GM19372 (cell line): ENCODE results near the gene NEK6.
A peak's percentile ranks its signal among the peaks of the same experiment; 100 is the strongest.
"Not testable (repeated sequence)": the region's sequence is repeated elsewhere in the genome, so short reads cannot be mapped to it uniquely, and the experiment has no call there.

Source experiments
- ATAC-seq: cut with Tn5 transposase; IDR thresholded peaks from one replicate; pipeline ENCODE4 v1.9.1; 2021; ENCODE audit warnings: mild to moderate bottlenecking, low read depth, moderate library complexity; ENCODE audit not compliant: unreplicated experiment

Gene NEK6

DNA sequence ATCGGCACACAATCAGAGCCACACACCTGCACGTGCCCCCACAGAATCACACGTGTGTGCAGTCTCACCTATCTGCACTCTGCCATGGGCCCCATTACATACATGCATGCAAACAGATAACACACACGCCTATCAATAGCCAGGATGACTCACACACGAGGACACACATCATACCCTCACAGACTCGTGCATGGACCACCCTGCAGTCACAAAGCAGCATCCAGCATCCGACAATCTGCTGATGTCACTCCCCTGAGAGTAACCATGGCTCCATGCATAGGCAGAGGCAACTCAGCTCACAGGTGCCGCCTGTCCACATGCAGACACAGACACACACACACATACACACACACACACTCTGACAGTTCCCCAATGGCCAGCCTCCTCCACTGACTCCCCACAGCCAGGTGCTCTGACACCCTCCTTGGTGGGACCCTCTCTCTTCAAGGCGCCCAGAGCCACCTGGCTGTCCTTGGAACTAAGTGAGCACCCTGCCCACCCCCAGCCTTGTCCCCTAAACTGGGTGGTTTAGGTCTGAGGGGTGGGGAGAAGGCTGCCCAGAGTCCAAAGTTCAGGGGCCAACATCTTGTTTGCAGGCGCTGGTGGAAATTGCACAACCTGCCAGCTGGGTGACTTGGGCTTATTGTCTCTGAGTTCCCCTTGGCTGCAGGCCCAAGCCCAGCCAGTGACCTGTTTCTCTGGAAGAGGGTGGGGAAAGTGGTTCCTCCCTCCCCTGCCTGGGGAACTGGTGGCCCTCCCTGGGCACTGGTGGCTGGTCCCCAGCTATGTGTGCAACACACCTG, 34.6 kb upstream of the NEK6 start:
- ATAC-seq: no peak

DNA sequence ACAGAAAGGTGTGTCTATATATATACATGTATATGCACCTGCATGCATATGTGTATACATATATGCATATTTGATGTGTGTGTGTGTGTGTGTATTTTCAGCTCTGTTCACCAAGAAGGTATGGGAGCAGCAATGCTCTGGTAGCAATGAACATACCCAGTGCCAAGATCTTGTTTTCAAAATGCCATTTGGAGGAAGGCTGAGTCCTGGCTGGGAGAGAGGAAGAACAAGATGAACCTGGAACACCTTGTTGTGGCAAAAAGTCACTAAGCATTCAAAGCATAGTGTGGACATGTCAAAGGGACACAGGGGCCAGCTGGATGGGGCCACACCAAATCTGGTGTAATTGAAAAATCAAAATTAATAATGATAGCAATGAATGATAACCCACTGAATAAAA, 31.8 kb upstream of the NEK6 start:
- ATAC-seq: no peak

DNA sequence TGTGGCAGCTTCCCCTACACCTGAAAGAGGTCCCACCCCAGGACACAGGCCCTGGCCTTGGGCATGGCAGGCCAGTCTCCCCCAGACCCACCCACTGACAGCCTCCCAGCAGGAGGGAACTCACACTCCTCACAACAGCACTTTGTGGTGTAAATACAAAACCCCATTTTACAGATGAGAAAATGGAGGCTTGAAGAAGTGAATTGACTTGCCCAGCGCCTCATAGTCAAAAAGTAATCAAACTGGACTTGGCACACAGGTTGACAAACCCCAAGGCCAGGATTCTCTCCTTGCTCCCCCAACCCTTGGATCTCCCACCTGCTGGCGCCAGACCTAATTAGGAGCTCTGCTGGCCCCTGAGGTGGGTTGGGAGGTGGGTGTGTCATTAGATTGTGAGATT, 29.2 kb upstream of the NEK6 start:
- ATAC-seq: no peak

DNA sequence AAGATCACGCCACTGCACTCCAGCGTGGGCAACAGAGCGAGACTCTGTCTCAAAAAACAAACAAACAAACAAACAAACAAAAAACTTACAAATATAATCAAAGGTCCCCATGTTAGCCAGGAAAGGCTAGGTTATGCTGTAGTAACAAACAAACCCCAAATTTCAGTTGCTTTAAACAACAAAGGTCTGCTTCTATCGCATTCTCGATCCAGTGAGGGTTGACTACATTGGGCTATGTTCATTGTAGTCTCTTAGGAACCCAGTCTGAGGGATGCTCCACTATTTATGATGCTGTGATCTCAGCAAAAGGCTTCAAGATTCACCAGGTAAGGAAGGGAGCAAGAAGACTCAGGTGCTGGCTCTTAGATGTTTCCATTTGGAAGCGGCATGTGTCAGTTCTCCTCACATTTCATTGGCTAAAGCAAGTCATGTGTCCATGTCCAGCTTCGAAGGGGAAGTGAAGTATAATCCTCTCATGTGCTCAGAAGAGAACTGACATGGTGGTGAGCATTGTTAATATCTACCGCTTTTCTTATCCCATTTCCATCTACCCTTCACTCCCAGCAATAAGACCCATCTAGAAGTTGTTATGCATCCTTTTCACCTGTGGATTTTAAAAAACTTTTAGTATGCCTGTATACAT, 26.5 kb upstream of the NEK6 start:
- no peak for ATAC-seq

DNA sequence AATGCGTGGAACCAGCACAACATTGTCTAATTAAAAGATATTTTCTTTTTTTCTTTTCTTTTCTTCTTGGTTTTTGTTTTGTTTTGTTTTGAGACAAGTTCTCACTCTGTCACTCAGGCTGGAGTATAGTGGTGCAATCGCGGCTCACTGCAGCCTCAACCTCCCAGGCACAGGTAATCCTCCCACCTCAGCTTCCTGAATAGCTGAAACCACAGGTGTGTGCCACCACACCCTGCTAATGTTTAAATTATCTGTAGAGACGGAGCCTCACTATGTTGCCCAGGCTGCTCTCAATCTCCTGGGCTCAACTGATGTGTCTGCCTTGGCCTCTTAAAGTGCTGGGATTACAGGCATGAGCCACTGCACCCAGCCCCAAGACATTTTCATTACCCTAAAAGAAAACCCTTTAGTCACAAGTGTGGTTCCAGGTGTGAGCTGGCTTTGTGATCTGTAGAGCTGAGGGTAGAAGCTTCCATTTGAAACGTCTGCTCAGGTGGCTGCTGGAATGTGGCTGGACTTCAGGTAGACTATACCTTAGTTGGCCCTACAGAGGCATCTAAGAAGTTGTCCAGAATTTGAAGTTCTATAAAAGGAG, 19.1 kb upstream of the NEK6 start:
- ATAC-seq: no peak

DNA sequence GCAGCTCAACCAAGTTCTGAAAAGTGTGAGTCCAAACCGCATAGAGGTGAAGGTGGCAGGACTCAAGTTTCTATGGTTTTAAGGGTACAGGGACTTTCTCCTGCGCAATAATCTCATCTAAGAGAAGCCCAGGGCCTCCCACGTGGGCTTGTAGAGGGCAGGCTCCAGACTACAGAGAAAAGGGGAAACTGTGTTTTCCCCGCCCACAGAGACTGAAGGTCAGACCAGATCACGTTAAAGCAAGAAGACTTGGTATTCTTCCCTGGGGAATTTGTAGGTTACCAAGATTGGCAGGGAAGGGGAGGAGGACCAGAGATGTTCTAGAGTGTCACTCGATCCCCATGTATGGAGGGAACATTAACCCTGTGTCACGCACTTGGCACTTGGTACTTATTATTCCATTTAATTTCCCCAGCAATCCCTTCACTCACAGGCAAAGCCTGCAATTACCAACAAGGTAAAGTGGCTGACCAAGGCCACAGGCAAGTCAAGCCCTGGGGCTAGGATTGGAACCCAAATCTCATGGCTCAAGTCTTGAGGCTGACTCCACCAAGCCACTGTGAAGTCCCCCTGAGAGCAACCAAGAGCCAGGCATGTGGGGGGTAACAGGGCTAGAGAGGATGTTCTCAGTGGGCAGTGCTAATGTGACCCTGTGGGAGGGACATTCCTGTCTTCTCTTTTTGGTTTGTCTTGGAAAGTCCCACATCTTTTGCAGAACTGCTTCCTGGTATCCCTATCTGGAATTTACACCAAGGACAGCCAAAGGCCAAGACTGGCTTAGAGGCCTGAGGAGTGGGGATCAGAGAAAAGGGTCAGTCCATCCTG, 18.3 kb upstream of the NEK6 start:
- ATAC-seq: peak; percentile 83

DNA sequence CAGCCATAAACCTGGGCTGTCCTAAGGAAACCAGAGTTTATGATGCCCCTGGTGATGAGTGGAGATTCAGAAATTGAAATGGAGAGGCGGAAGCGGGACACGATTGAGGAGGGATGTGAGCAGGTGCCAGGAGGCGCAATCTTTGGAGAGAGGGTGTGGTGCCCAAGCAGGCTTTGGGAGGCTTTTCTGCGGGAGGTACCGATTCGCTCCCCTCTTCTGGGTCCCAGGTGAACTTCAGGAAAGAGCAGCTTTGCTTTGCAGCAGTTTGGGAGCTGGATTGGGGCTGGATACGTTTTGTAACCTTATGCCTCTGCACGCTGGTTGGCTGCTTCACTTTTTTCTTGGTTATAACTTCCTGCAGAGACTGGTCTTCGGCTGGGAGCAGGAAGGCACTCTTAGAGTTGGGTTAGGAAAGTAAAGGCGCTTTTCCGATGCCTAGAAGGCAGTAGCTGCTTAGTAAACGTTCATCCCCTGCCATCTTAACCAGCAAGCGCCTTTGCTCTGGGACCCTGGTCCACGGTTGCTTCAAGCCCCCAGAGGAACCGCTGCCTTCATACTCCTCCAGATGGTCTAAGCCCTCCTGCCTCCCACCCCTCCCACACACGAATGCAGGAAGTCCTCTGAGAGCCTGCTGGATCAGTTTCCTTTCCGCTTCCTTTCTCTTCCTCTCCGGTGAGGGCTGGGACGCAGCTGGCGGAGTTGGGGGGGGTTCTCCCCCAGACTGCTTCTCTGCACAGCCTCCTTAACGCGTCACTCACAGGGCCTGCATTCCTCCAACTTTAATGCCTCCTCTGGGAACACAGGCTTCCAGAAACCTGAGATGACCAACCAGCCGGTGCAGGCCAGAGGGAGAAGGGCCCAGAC, 15.2 kb upstream of the NEK6 start:
- no peak for ATAC-seq

DNA sequence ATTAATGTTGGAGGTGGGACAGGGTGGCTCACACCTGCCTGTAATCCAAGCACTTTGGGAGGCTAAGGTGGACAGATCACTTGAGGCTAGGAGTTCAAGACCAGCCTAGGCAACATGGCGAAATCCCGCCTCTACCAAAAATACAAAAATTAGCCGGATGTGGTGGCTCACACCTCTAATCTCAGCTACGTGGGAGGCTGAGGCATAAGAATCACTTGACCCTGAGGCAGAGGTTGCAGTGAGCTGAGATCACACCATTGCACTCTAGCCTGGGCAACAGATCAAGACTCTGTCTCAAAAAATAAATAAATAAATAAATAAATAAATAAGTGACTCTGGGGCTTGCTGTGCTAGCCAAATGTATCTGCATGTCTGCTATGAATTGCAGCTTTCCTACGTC, 10.4 kb upstream of the NEK6 start:
- not testable (repeated sequence) for ATAC-seq

DNA sequence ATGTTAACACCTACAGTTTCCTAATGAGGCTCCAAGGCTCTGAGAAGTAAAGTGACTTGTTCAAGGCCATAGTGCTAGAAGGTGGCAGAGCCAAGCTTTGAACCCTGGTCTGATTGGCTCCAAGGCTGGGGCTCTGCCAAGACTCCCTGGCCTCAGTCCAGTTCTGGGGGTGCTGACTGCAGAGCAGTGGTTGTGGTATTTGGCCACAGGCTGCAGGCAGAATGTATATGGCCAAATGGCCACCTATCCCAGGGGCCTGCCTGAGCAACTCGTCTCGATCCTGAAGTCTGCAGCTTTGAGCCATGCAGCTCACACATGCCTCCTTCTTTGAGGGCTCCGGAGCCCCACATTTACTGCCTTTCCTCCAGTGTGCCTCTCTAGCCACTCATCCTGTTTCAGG, 9.7 kb upstream of the NEK6 start:
- no peak for ATAC-seq

DNA sequence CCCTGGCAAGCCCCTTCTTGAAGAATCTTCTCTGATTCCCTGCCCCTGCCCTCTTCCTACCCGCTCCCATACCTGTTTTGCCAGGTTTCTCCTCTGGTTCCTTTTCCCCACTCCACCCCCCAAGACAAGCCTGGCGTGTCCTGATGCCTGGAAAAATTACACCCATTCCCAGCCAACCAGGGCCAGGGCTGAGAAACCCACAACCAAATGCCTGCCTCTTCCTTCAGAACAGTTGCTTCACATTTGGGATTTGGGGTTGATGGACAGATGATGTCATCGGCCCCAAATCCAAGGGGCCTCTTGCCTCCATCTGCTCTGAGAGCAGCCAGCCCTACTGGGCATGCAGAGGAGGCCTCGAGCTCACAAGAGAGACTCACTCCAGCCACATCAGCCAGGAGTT, 8.8 kb upstream of the NEK6 start:
- no peak for ATAC-seq

DNA sequence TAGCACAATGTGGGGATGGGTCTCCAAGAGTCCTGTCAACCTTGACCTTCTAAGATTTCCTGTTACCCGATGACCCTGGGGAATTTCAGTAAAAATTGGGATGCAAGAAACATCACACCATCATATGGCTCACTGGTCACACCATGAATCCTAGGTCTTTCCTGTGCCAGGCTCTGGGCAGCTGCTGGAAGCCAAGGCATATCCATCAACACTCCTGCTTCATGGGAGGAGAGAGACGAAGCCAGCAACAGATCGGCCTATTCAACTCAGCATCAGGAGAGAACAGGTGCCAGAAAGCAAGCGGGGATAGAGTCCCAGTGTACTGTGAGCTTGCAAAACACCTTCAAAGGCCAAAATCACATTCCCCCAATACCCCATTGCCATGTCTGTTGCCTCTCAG, 6.5 kb upstream of the NEK6 start:
- no peak for ATAC-seq

DNA sequence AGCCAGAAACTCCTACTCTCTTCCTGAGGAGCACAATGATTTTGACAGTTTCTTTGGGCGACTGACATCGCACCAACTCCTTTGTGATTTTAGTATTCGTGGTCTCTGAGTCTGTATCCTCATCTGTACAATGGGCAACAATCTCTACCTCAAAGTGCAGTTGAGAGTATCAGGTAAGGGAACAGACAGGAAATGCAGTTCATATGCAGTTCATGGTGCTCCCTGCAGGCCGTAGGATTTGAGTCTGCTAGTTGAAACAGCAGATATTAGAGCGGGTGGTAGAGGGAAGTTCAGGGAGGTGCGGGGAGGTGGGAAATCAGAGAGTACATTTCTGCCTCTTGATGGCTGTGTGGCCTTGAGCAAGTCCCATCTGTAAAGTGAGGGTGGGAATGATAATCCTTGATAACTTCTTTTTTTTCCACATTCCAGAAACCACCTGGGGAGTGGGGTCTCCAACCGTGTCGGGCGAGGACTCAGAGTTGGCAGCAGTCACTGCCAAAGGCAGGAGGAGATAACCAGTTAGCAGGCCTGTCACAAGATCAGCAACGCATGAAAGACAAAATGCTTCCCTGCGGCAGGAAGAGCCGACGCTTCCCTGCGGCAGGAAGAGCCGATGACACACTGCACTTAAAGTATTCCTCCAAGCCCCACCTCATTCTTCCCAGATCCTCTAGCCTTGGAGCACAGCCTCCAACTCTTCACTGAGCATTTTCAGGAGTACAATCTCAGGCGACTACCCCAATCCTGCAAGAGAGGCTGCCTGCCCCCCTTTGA, 6.0 kb upstream of the NEK6 start:
- ATAC-seq: no peak

DNA sequence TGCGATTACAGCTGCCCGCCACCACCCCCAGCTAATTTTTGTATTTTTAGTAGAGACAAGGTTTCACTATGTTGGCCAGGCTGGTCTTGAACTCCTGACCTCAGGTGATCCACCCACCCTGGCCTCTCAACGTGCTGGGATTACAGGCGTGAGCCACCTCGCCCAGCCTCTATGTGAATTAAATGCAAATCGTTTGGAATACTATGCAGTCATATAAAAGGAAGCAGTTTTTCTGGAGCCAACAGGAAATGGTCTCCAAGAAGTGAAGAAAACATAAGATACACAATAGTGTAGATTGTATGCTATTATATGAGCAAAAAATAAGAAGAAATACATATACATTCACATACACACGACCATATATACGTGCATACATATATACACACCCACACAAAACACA, 4.9 kb upstream of the NEK6 start:
- not testable (repeated sequence) for ATAC-seq

DNA sequence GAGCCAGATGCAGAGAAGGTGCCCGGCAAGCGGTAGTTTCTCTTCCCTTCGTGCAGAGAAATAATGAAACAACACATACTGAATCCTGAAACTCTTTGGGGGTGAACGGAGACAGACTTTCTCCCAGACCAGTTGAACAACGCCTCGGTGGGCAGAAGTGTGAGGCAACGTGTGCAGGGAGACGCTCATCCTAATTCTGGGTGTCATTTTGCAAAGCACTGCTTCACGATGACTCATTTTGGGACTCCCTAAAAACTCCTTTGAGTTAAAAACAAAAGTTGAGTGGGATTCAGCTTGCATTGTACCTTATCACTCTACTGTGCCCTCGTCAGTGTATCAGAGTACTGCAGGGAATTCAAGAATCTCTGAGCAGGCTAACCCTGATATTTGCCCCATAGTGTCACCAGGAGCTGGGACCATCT, 3.5 kb upstream of the NEK6 start:
- ATAC-seq: peak; percentile 48

DNA sequence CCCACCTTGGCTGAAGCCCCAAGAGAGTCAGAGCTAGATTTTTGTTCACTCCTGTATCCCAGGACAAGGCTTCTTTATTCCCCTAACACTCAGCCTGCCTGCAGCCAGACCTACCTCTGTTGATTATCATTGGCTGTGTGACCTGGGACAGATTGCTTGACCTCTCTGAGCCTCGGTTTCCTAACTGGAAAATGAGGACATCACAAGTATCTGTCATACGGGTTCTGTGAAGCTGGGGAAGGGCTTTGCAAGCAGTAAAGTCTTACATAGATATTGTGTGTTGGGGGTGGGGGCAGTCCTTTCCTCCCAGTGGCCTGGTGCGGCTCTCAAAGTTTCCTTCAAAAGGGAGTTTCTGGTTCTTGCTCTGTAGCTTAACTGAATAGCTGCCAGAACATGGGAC, 2.5 kb upstream of the NEK6 start:
- no peak for ATAC-seq

DNA sequence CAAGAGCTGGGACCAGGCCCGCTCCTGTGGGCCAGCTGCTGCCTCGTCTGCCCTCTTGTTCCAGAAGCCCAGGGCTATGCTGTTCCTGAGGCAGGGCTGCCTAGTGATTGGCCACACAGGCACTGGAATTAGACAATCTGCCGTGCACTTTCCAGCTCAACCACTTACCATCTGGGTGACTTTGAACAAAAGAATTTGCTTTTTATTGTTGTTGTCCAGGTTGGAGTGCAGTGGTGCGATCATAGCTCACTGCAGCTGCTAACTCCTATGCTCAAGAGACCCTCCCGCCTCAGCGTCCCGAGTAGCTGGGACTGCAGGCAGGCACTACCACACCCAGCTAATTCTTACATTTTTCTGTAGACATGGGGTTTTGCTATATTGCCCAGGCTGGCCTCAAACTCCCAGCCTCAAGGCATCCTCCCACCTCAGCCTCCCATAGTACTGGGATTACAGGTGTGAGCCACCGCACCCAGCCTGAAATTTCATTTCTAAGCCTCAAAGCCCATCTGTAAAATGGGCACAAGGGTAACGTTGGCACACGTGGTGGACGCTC, 1.2 kb upstream of the NEK6 start:
- no peak for ATAC-seq

DNA sequence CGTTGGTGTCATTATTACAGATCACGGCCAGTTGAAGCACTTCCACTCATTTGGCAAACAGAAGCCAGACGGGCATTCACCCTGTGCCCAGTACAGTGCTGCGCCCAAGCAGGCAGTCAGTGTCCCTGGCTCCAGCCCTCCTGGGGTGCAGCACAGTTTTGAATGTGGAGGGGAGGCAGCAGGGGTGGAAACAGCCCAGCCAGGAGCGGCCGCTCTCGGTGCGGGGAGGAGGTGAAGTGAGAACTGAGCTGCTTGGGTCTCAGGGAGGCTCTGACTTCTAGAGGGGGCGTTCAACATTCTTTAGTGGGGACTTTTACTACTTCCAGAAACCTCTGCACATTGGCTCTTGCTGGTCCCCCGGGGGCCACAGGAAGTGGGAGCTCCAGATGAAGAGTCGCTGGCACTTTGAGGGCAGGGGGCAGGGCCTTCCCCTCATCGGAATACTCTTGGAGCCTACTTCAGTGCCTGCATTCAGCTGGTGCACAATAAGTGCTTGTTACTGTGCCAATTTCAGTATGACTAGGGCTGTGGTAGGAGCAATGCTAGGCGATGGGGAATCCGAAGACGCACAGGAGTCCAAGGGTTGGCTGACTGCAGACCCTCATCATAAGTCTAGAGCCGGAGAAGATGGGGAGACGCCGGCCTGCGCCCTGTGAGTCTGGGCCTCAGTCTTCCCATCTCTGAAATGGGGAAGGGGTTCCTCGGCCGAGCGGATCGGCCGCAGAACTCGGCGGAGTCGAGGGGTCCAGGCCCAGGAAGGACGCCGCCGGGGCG, 492 bp upstream of the NEK6 start:
- ATAC-seq: no peak

DNA sequence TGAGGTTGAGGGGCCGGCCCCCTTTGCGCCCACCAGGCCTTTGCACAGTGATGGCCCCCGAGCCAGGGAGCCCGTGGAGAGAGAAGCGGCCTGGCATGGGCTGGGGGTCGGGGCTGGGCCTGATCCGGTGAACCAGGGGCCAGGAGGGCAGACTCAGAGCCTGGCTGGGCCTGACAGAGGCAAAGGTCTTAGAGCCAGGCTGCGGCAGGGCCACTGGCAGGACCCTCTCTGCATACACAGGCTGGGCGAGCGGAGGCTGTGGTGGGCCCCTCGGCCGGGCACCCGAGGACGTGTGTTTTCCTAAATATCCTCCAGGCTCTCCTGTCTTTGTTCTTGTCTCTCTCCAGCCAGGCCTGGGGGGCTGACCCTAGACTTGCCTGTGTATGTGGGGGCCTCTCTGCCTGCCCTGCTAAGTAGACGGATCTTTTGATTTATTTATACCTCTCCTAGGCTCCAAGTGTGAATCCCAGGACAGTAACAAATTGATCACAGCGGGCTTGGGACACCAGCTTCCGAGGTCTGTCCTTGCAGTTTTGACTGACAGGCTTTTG, 933 bp downstream of the NEK6 start:
- no peak for ATAC-seq
